ENCODE measurements around the gene FAM151B.

DNA sequence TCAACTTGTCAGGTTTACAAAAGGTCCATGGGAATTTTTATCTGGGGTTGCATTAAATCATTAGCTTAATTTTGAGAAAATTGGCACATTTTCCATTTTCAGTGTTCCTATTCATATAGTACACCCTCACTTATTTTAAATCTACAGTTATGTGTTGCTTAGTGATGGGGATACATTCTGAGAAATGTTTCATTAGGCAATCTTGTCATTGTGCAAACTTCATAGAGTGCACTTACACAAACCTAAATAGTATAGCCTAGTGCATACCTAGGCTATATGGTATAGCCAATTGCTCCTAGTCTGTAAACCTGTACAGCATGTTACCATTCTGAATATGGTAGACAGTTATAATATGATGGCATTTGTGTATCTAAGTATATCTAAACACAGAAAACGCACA, 19.8 kb upstream of the FAM151B start:
- TF ChIP-seq, protein P1, sequence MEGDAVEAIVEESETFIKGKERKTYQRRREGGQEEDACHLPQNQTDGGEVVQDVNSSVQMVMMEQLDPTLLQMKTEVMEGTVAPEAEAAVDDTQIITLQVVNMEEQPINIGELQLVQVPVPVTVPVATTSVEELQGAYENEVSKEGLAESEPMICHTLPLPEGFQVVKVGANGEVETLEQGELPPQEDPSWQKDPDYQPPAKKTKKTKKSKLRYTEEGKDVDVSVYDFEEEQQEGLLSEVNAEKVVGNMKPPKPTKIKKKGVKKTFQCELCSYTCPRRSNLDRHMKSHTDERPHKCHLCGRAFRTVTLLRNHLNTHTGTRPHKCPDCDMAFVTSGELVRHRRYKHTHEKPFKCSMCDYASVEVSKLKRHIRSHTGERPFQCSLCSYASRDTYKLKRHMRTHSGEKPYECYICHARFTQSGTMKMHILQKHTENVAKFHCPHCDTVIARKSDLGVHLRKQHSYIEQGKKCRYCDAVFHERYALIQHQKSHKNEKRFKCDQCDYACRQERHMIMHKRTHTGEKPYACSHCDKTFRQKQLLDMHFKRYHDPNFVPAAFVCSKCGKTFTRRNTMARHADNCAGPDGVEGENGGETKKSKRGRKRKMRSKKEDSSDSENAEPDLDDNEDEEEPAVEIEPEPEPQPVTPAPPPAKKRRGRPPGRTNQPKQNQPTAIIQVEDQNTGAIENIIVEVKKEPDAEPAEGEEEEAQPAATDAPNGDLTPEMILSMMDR (conservative IDR thresholded peaks at IDR 0.05; ENCODE audit: low read length): no peak
- no peak for TF ChIP-seq EZH2phosphoT487 (IDR thresholded peaks at IDR 0.05; ENCODE audit: borderline replicate concordance, low read depth, low read length)

All from OCI-LY7 (cell line).